Osteocyte (in vitro differentiated cells): ENCODE data around the gene NT5DC2. TPM values are rescaled to one million over a fixed set of nuclear protein-coding genes. Genes with fewer than 3 reads are reported as not detected.

Experiments used
- DNase-seq: peaks from one replicate; pipeline ENCODE4 v3.0.0; 2021; ENCODE audit warnings: mixed read lengths; ENCODE audit not compliant: unreplicated experiment; ENCODE audit errors: extremely low spot score
- H3K27ac Mint-ChIP-seq: one replicate; pipeline ENCODE4 v1.8.0; 2021; ENCODE audit warnings: mild to moderate bottlenecking, mixed read lengths; ENCODE audit not compliant: unreplicated experiment
- H3K27me3 Mint-ChIP-seq: one replicate; pipeline ENCODE4 v1.8.0; 2021; ENCODE audit warnings: mixed read lengths; ENCODE audit not compliant: unreplicated experiment
- H3K36me3 Mint-ChIP-seq: one replicate; pipeline ENCODE4 v1.8.0; 2021; ENCODE audit warnings: mixed read lengths; ENCODE audit not compliant: unreplicated experiment
- H3K4me1 Mint-ChIP-seq: one replicate; pipeline ENCODE4 v1.8.0; 2021; ENCODE audit warnings: mixed read lengths; ENCODE audit not compliant: unreplicated experiment
- H3K4me3 Mint-ChIP-seq: one replicate; pipeline ENCODE4 v1.8.0; 2021; ENCODE audit warnings: mild to moderate bottlenecking, moderate library complexity, mixed read lengths; ENCODE audit not compliant: unreplicated experiment
- H3K9me3 Mint-ChIP-seq: one replicate; pipeline ENCODE4 v1.8.0; 2021; ENCODE audit warnings: mixed read lengths; ENCODE audit not compliant: unreplicated experiment
- total RNA-seq: library from RNA; stranded (reverse); gene quantifications from 2 replicates; pipeline ENCODE4 v1.2.1, GENCODE V29; 2021
- TF ChIP-seq, protein P1 (sequence below): fragments of 200-600 bp; sonication (generic); IDR thresholded peaks from 2 replicates; pipeline ENCODE4 v1.5.0; 2021; ENCODE audit warnings: antibody characterized with exemption, mild to moderate bottlenecking, moderate library complexity

Gene NT5DC2
- total RNA-seq, 1 donor from 2014 or later: 178 TPM

DNA sequence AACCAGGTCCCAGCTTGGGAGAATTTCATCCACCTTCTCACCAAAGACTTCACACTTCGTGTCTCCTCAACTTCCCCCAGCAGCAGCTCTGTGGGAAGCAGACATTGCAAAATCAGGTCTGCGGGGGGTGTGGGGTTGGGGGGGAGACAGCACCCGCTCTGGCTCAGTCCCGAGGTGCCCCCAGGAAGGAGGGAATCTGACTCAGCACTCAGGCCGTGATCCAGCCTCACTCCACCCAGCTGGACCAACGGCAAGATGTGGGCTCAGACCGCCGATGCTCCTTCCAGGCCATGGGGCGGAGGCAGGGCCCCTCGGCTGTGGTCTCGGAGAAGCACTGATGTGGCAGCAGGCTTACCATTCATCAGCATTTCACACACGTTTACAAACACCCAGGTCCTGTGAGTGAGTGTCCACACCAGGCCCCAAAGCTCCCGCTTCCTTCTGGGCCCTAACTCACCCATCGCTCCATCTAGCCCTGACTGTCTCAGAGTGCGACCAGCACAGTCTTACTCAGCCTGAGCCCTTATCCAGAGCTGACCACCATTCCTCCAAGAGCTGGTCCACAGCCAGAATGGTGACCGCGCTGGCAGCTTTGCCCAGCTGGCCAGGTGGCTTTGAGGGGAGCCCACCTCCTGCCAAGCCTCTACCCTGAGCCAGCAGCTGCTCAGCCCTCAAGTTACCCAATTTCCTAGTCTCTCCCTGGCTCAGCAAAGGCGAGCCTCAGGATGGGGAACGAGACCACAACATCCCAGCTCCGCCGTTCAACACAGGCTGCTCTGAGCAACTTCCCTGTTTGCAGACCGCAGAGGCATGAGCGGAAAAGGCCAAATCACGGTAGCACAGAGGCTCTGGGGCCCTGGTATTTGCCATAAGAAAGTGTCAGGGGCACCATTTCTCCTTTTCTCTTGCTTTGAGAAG lies 35.3 kb downstream of the NT5DC2 start:
- H3K36me3 Mint-ChIP-seq: no peaks in the 10 kb centered on the region
- H3K27me3 Mint-ChIP-seq: no peaks in the 10 kb centered on the region
- no peaks in the 10 kb centered on the region for H3K9me3 Mint-ChIP-seq
- H3K27ac Mint-ChIP-seq: no peak overlapping the region
- peaks cover 1% of the 10 kb centered on the region for H3K4me1 Mint-ChIP-seq
- DNase-seq: no peak
- H3K4me3 Mint-ChIP-seq: no peak overlapping the region
- TF ChIP-seq, protein P1, sequence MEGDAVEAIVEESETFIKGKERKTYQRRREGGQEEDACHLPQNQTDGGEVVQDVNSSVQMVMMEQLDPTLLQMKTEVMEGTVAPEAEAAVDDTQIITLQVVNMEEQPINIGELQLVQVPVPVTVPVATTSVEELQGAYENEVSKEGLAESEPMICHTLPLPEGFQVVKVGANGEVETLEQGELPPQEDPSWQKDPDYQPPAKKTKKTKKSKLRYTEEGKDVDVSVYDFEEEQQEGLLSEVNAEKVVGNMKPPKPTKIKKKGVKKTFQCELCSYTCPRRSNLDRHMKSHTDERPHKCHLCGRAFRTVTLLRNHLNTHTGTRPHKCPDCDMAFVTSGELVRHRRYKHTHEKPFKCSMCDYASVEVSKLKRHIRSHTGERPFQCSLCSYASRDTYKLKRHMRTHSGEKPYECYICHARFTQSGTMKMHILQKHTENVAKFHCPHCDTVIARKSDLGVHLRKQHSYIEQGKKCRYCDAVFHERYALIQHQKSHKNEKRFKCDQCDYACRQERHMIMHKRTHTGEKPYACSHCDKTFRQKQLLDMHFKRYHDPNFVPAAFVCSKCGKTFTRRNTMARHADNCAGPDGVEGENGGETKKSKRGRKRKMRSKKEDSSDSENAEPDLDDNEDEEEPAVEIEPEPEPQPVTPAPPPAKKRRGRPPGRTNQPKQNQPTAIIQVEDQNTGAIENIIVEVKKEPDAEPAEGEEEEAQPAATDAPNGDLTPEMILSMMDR: no peak

GRCh38 chr3:52495777-52496602 lies 37.7 kb downstream of the NT5DC2 start:
- TF ChIP-seq, protein P1: no peak
- no peaks in the 10 kb centered on the region for H3K27me3 Mint-ChIP-seq
- peaks cover 7% of the 10 kb centered on the region for H3K4me1 Mint-ChIP-seq
- H3K9me3 Mint-ChIP-seq: no peaks in the 10 kb centered on the region
- no peak overlapping the region for H3K4me3 Mint-ChIP-seq
- peaks cover 12% of the 10 kb centered on the region for H3K36me3 Mint-ChIP-seq
- DNase-seq: no peak
- H3K27ac Mint-ChIP-seq: no peak overlapping the region

DNA sequence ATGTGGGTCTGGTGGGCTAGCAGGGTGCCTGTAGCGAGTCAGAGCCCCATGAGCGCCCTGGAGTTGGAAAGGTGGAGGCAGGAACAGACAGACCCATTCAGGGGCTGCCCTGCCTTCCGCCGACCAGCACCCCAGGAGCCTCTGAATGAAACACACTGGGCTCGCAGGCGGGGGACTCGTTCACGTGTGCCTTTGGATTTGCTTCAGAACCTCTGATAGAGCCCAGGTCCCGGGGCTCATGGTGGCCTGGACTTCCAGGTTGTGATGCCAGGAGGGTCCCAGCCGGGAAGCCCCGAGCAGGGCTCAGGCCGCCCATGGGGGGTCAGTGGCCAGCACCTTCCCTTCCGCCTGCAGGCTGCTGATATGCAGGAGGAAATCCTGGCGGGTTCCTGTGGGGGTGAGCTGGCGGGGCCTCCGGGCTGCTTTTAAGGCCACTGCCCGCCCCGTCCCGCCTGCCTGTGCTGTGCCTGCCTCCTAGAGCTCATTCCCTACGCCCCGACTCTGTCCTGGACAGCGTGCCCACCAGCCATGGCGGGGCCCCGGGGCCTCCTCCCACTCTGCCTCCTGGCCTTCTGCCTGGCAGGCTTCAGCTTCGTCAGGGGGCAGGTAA lies 38.7 kb downstream of the NT5DC2 start, which contains the start of gene STAB1:
TSS of gene STAB1 (plus strand) at position 453 of the 610 bp plus-strand sequence. CDS start at position 529, 76 bp downstream.
- TF ChIP-seq, protein P1: no peak
- Mint-ChIP-seq H3K9me3 (no peaks in the 10 kb centered on the region), H3K36me3 (peaks cover 12% of the 10 kb centered on the region), H3K27me3 (no peaks in the 10 kb centered on the region), H3K4me1 (peaks cover 11% of the 10 kb centered on the region), H3K4me3 (no peak within 1 kb of the TSS), H3K27ac (no peak within 1 kb of the TSS)
- no peak for DNase-seq

GRCh38 chr3:52494445-52494844 lies 39.2 kb downstream of the NT5DC2 start:
- H3K4me1 Mint-ChIP-seq: peaks cover 11% of the 10 kb centered on the region
- H3K27ac Mint-ChIP-seq: no peak overlapping the region
- no peaks in the 10 kb centered on the region for H3K27me3 Mint-ChIP-seq
- H3K4me3 Mint-ChIP-seq: no peak overlapping the region
- peaks cover 12% of the 10 kb centered on the region for H3K36me3 Mint-ChIP-seq
- TF ChIP-seq, protein P1: no peak
- no peaks in the 10 kb centered on the region for H3K9me3 Mint-ChIP-seq
- DNase-seq: no peak
